Nucleus accumbens (tissue), 56 donors: ENCODE data around the gene ZNF324.
"Not testable (repeated sequence)": the region's sequence is repeated elsewhere in the genome, so short reads cannot be mapped to it uniquely, and the experiment has no call there.

ENCODE experiments used
- DNase-seq, 56 donors: peaks; one replicate each; lab custom pipeline; 2025; lab: John Stamatoyannopoulos, UW

ZNF324 gene

GRCh38 chr19:58470837-58471543, 4.1 kb downstream of the ZNF324 start:
- not testable (repeated sequence) for DNase-seq

- no peak for DNase-seq
Measured at GRCh38 chr19:58471736-58472135, 4.9 kb downstream of the ZNF324 start.

DNA sequence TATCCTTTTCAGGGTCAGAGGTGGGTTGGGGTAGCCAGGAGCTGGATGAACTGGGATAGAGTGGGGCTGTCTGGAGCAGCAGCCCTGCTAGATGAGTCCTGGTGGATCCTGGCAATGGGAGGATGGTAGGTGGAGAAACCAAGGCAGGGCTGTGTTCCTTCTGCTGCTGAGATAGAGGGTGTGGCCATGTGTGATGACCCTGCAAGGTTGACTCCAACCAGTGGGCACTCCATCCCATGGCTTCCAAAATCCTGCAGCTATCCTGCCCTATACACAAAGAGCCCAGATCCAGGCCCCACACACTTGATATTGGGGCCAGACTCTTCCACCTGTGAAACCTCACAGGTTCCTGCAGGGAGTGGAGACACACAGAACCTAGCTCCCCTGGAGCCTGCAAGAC, 6.9 kb downstream of the ZNF324 start:
- DNase-seq: no peak

- no peak for DNase-seq
Measured at GRCh38 chr19:58474291-58474996, 7.6 kb downstream of the ZNF324 start.

GRCh38 chr19:58474997-58475713, 8.3 kb downstream of the ZNF324 start:
- no peak for DNase-seq

- peak; percentile 83 to 99 (median 95) for DNase-seq
Measured at GRCh38 chr19:58475714-58476497, 9.0 kb downstream of the ZNF324 start, which contains the start of gene ZNF446. TSS of gene ZNF446 (plus strand) at chr19:58476352. CDS start at chr19:58477219, 867 bp downstream.

DNA sequence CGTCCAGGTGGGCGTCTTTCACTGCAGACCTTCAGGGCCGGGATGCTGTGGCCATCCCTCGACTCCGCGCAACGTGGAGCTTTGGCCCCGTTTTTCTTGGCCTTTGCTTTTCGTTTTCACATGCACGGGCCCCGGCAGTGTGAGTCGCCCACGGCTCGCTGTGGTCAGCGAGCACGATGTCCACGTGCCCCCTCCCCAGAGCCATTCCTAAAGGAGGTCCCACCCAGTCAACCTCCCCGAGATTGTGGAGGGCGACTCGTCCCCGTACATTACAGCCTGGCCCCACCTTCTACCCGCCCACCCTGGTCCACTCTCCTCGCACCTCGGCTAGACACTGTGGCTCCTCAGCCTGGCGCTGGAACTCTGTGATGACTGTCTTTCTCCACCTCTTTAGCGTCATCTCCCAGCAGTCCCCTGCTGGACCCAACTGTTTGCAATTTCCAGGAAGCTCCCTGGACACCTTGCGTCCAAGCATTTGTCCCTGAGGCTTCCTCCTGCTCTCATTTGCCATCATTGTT, 9.7 kb downstream of the ZNF324 start:
- peak in 3 of 56 donors; percentile 46 to 58 (median 57) for DNase-seq

GRCh38 chr19:58477130-58477529, 10.2 kb downstream of the ZNF324 start:
- no peak for DNase-seq

DNA sequence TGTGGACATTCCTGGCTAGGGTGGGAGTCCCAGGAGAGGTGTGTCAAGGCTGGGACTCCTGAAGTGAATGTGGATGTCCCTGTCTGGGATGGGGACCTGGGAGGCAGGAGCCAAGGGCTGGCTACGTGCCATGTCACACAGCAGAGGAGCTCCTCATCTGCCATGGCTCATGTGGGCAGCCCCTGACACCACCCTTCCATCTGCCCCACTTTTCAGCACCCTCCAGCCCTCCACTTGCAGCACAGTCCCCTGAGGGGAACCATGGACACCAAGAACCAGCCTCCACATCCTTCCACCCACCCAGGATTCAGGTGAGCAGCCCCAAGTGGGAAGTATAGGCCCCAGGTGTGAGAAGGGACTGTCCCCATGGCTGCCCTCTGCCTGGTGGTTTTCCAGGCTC, 11.0 kb downstream of the ZNF324 start:
- DNase-seq: no peak

GRCh38 chr19:58479303-58479702, 12.4 kb downstream of the ZNF324 start:
- DNase-seq: no peak

DNA sequence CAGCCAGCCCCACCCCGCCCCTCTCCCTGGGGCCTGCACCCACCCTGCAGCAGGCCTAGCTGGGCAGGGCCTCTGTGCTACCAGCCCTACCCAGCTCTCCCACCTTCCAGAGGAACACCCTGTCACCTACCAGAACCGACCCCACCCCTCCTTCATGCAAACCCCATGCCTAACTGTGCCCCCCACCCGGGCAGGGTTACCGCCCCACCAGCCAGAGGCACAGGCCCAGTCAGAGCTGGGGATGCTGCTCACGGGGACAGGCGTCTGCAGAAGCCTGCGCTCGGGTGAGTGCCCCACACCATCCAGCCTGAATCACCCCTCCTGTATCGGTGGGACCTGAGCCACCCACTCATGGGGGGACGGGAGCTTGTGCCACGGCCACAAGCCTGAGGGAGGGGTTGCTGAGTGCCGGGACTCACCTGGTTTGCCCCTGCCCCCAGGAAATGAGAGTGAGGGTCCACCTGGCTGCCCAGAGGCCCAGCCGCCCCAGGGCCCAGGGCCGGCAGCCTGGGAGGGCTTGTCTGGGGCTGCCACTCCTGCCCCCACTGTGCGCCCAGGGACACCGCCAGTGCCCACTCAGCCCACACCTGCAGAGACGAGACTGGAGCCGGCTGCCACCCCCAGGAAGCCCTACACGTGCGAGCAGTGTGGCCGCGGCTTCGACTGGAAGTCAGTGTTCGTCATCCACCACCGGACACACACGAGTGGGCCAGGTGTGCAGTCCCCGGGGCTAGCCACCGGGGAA, 13.0 kb downstream of the ZNF324 start:
- no peak for DNase-seq

- DNase-seq: no peak
Measured at GRCh38 chr19:58480481-58480830, 13.6 kb downstream of the ZNF324 start.

DNA sequence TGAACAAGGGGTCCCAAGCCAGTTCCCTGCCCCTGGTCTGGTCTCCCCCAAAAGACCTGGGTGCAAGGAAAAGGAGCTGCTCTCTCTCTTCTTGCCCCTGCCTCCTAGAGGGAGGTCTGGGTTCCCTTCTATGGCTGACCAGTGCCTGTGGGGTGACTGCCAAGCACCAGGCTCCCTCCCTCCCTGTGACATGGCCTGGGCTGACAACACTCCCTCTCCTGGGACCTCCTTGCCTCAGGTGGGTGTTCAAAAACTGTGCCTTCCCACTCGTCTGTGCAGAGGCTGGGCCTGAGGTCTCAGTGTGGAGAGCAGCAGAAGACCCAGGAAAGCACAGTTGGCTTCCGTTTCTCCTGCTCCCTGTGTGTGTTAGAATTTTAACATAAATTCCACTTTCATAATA, 14.0 kb downstream of the ZNF324 start:
- no peak for DNase-seq

DNA sequence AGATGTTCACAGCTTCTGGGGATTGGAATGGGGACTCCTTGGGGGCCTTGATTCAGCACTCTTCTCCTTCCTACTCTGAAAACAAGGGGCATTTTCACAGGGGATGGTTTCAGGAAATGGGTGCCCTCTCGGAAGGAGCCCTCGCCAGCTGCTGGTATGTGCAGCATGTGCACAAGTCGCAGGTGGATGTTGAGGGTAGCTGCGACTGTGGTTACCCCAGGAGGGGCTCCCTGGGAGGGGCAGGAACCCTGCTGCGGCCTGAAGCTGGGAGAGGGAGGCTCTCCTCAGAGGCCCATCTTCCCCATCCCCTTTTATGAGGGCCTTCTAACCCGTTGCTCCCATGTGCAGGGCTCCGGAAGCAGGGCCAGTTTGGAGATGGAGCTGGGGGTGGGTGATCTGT, 15.5 kb downstream of the ZNF324 start:
- no peak for DNase-seq

DNA sequence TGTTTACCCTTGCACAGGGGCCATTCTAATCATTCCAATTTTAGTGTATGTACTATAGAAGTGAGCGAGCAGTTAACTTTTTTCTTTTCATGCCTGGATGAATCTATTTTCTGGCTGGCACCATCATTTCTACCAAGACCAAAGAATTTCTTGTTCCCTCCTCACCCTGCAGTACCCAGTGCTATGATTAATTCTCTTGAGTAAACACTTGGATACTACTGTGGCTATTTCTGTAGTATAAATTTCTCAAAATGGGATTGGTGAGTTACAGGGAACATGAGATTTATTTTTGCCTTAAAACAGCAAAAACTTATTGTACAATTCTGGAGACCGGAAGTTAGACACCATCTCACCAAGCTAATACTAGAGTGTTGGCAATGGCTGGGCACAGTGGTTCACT, 16.9 kb downstream of the ZNF324 start:
- DNase-seq: no peak

DNA sequence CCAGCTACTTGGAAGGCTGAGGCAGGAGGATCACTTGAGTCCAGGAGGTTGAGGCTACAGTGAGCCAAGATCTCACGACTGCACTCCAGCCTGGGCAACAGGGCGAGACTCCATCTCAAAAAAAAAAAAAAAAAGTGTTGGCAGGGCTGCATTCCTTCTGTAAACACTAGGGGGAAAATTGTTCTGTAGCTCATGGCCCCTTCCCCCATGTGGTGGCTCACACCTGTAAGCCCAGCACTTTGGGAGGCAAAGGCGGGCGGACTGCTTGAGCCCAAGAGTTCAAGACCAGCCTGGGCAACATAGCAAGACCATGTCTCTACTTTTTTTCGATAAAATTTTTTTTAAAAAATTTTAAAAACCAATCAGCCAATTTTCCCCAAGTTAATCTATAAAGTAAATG, 17.5 kb downstream of the ZNF324 start:
- not testable (repeated sequence) for DNase-seq

GRCh38 chr19:58491393-58491792, 24.5 kb downstream of the ZNF324 start:
- DNase-seq: no peak

DNA sequence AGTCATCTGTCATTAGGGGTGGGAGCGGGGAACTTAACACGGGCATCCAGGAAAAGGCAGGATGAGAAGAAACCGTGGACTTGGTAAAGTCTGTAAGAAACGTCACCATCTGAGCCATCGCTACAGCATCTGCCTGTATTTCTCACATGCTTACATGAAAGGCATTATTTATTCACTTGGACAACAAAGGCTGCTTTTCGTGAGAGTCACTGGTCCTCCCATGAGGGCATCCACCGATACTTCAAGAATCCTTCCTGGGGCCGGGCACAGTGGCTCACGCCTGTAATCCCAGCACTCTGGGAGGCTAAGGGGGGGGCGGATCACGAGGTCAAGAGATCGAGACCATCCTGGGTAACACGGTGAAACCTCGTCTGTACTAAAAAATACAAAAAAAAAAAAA, 25.4 kb downstream of the ZNF324 start:
- peak in 11 of 56 donors; percentile 5 to 53 (median 18) for DNase-seq

GRCh38 chr19:58497634-58498170, 30.8 kb downstream of the ZNF324 start:
- DNase-seq: no peak
